Gastroesophageal sphincter (tissue), 4 donors: ENCODE results near the gene MRE11. TPM values are rescaled to one million over a fixed set of nuclear protein-coding genes. Genes with fewer than 3 reads are reported as not detected.
"Not testable (repeated sequence)": the region's sequence is repeated elsewhere in the genome, so short reads cannot be mapped to it uniquely, and the experiment has no call there.

ENCODE experiments used
- ATAC-seq: fragments of 150-250 bp; one replicate; pipeline ENCODE4 v1.9.1; 2016; ENCODE audit warnings: mild to moderate bottlenecking, moderate library complexity
- H3K27ac ChIP-seq, 4 donors: fragments of 200-600 bp; sonication (generic) in 3 of 4; 1 replicate in 3 of 4; 2 replicates in 1 of 4; pipeline ENCODE4 v1.5.1; 2016 to 2019
- H3K27me3 ChIP-seq: fragments of 200-600 bp; sonication (generic); one replicate; pipeline ENCODE4 v1.5.1; 2019
- H3K36me3 ChIP-seq, 2 donors: fragments of 200-600 bp; sonication (generic); one replicate each; pipeline ENCODE4 v1.5.1; 2019; ENCODE audit warnings: control low read depth in 1 of 2
- H3K4me1 ChIP-seq, 3 donors: fragments of 200-600 bp; sonication (generic); 1 replicate in 2 of 3; 2 replicates in 1 of 3; pipeline ENCODE4 v1.5.1; 2016 to 2019; ENCODE audit warnings: control low read depth in 2 of 3
- H3K4me3 ChIP-seq, 2 donors: fragments of 200-600 bp; sonication (generic); one replicate each; pipeline ENCODE4 v1.5.1; 2019; ENCODE audit warnings: mild to moderate bottlenecking in 1 of 2, moderate library complexity in 1 of 2
- H3K9me3 ChIP-seq, 3 donors: fragments of 200-600 bp; sonication (generic); one replicate each; pipeline ENCODE4 v1.5.1; 2017 to 2019; ENCODE audit warnings: control low read depth in 2 of 3
- EP300 ChIP-seq: sonication (generic); formaldehyde crosslinking; IDR thresholded peaks from one replicate; pipeline ENCODE4 v1.6.1; 2017; ENCODE audit warnings: antibody characterized with exemption, mild to moderate bottlenecking
- POLR2A ChIP-seq, 2 donors: fragments of 450-650 bp; IDR thresholded peaks; one replicate each; pipeline ENCODE4 v1.6.1; 2017; ENCODE audit warnings: antibody characterized with exemption in 2 of 2, mild to moderate bottlenecking in 2 of 2, moderate library complexity in 1 of 2
- POLR2AphosphoS5 ChIP-seq: sonication (generic); formaldehyde crosslinking; IDR thresholded peaks from one replicate; pipeline ENCODE4 v1.6.1; 2017; ENCODE audit warnings: antibody characterized with exemption
- WGBS, 2 donors: methylation state at CpG; one replicate each; pipeline ENCODE4 v1.1.5; 2018; ENCODE audit warnings: low coverage in 1 of 2; 5-methylcytosine and 5-hydroxymethylcytosine counted together
- total RNA-seq, 4 donors: library from RNA; depleted of rRNA; stranded (reverse); fragments of >200 nt; gene quantifications; one replicate each; pipeline ENCODE4 v1.1.0, GENCODE V29; 2016
- TF ChIP-seq, protein P1 (sequence below), 4 experiments: fragments of 200-600 bp in 2 of 4; fragments of 450-650 bp in 2 of 4; sonication (generic) in 1 of 4; IDR thresholded peaks; one replicate each; pipeline ENCODE4 v1.5.1; 2017 to 2019; ENCODE audit warnings: antibody characterized with exemption in 4 of 4, mild to moderate bottlenecking in 2 of 4, moderate library complexity in 2 of 4

Gene MRE11
- total RNA-seq, 4 donors from 2014 or later: 13.8 to 15.9 (median 14.5) TPM

DNA sequence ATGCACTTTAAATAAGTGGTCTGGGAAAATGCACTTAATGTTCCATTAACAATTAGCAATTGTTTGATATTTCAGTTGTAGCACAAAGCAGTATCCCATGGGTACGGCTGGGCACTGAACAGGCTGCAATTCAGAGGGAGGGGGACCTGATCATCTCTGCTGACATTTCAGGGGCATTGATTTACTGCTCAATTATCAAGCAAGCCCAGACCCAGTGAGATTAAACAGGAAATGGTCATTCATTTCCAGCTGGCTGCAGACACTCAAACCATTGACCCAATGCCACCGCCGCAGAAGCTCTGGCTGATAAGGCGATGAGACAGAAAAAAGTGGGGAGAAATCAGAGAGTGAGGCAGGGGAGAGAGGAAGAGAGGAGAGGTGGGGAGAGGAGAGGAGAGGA is 93.6 kb downstream of the MRE11 start:
- peaks cover 59% of the 10 kb centered on the region for H3K27me3 ChIP-seq
- ATAC-seq: no peak

DNA sequence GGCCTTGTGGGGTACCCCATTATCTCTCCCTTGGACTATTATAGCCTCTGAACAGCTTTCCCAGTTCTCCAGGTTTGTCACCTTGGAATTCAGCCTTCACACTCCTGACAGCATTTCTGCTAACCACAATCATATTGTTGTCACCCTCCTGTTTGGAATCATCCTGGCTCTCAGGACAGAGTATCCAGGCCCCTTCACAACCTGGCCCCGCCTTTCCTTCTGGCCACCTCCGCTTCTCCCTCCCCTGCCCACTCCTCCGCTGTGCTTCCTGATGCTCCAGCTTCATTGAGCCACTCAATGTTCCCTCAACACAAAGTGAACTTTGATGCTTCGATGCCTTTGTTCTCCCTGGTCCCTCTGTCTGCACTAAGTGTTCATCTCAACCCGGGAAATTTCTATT is 95.5 kb downstream of the MRE11 start:
- ATAC-seq: no peak
- Histone ChIP-seq H3K4me1 (peaks cover 0 to 14% (median 0%) of the 10 kb centered on the region in 3 donors), H3K27ac (no peak overlapping the region), H3K4me3 (no peak overlapping the region), H3K27me3 (peaks cover 49% of the 10 kb centered on the region), H3K9me3 (no peaks in the 10 kb centered on the region), H3K36me3 (no peaks in the 10 kb centered on the region)
- TF ChIP-seq POLR2A (IDR thresholded peaks at IDR 0.05) (no peak), POLR2AphosphoS5 (no peak), EP300 (no peak)
- TF ChIP-seq, protein P1, sequence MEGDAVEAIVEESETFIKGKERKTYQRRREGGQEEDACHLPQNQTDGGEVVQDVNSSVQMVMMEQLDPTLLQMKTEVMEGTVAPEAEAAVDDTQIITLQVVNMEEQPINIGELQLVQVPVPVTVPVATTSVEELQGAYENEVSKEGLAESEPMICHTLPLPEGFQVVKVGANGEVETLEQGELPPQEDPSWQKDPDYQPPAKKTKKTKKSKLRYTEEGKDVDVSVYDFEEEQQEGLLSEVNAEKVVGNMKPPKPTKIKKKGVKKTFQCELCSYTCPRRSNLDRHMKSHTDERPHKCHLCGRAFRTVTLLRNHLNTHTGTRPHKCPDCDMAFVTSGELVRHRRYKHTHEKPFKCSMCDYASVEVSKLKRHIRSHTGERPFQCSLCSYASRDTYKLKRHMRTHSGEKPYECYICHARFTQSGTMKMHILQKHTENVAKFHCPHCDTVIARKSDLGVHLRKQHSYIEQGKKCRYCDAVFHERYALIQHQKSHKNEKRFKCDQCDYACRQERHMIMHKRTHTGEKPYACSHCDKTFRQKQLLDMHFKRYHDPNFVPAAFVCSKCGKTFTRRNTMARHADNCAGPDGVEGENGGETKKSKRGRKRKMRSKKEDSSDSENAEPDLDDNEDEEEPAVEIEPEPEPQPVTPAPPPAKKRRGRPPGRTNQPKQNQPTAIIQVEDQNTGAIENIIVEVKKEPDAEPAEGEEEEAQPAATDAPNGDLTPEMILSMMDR (IDR thresholded peaks at IDR 0.05): no peak
- WGBS, 2 donors: 80% methylated on average over 2 to 5 of the region's 5 CpGs

More for the DNA sequence above, 93.6 kb downstream of the MRE11 start:
- Histone ChIP-seq H3K9me3 (no peaks in the 10 kb centered on the region), H3K36me3 (no peaks in the 10 kb centered on the region), H3K4me1 (peaks cover 0 to 14% (median 0%) of the 10 kb centered on the region in 3 donors), H3K27ac (no peak overlapping the region), H3K4me3 (no peak overlapping the region)
- TF ChIP-seq, protein P1 (IDR thresholded peaks at IDR 0.05): no peak
- TF ChIP-seq POLR2AphosphoS5: no peak
- no peak for TF ChIP-seq POLR2A (IDR thresholded peaks at IDR 0.05)
- TF ChIP-seq EP300: no peak
- 30 to 33% methylated on average over 4 of the region's 4 CpGs for WGBS, 2 donors

DNA sequence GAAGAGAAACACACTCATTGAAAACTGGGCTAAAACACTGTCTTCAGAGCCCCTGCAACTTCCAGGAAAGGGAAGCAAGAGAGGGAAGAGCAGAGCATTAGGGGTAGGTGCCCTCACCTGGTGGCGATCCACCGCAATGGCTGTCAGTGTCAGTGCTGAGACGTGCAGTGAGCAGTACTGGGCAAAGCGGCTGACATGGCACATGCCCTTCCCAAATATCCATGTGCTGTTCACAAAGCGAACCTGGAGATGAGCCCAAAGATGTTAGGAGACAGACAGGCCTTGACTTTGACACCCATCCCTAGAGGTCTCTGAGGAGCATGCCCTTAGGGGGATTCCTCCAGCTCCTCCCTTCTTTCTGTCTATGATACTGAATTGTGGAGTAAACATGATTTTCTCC is 97.4 kb downstream of the MRE11 start:
- Histone ChIP-seq H3K27me3 (peaks cover 31% of the 10 kb centered on the region), H3K4me1 (peaks cover 0 to 8% (median 0%) of the 10 kb centered on the region in 3 donors), H3K9me3 (no peaks in the 10 kb centered on the region), H3K4me3 (no peak overlapping the region), H3K36me3 (no peaks in the 10 kb centered on the region), H3K27ac (no peak overlapping the region)
- ATAC-seq: no peak
- TF ChIP-seq POLR2A (IDR thresholded peaks at IDR 0.05): no peak
- WGBS, 2 donors: 85 to 90% methylated on average over 4 to 5 of the region's 5 CpGs

DNA sequence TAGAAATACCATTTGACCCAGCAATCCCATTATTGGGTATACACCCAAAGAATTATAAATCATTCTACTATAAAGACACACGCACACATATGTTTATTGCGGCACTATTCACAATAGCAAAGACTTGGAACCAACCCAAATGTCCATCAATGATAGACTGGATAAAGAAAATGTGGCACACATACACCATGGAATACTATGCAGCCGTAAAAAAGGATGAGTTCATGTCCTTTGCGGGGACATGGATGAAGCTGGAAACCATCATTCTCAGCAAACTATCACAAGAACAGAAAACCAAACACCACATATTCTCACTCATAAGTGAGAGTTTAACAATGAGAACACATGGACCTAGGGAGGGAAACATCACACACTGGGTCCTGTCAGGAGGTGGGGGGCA is 101.7 kb downstream of the MRE11 start:
- H3K9me3 ChIP-seq, H3K27me3 ChIP-seq, H3K27ac ChIP-seq, H3K4me3 ChIP-seq, ATAC-seq, H3K36me3 ChIP-seq, H3K4me1 ChIP-seq: not testable (repeated sequence)
- WGBS, 2 donors: 76 to 85% methylated on average over 4 of the region's 4 CpGs

DNA sequence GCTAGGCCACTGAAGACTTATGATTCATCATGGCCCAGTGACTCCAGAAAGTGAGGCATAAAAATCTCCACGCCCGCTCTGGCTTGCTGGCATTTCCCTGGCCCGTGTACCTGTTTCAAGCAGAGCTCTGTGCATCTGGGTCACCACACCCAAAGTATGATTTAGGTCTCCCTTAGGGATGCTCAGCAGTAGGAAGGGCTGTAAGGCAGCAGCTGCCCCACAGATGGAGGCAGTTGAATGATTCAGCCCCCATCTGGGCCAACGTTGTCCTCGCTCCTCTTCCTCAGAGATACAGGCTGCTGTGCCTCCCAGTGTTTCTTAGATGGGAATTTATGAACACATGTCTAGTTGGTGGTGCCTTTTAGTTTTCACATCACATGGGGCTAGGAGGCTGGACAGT is 114.0 kb downstream of the MRE11 start:
- H3K9me3 ChIP-seq: no peaks in the 10 kb centered on the region
- no peak for ATAC-seq
- H3K4me3 ChIP-seq: no peak overlapping the region
- no peaks in the 10 kb centered on the region for H3K4me1 ChIP-seq
- H3K27me3 ChIP-seq: no peaks in the 10 kb centered on the region
- 80 to 96% methylated on average over 3 to 5 of the region's 5 CpGs for WGBS, 2 donors
- TF ChIP-seq, protein P1 (IDR thresholded peaks at IDR 0.05): no peak
- TF ChIP-seq POLR2AphosphoS5 (no peak), POLR2A (IDR thresholded peaks at IDR 0.05) (no peak), EP300 (no peak)
- H3K36me3 ChIP-seq: no peaks in the 10 kb centered on the region
- no peak overlapping the region for H3K27ac ChIP-seq

DNA sequence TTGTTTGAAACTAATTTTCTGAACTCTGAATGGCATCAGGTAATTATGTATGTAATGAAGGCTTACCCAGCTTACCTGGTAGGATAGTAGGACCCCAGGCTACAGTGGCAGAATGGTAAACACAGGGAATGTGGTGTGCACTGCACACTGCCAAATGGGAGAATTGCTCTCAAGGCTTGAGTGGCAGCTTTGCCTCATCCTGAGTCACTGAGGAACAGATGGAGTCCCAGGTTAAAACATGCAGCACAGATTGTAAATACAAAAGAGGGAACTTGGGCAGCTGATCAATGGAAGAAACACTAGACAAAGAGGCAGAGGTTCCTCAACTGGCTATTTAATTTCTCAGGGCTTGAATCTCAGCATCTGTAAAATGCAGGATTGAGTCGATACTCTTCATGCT is 116.8 kb downstream of the MRE11 start:
- Histone ChIP-seq H3K4me1 (no peaks in the 10 kb centered on the region), H3K4me3 (no peak overlapping the region), H3K27ac (no peak overlapping the region), H3K27me3 (no peaks in the 10 kb centered on the region), H3K9me3 (no peaks in the 10 kb centered on the region), H3K36me3 (no peaks in the 10 kb centered on the region)
- TF ChIP-seq, protein P1 (IDR thresholded peaks at IDR 0.05): no peak
- TF ChIP-seq POLR2A (IDR thresholded peaks at IDR 0.05) (no peak), POLR2AphosphoS5 (no peak), EP300 (no peak)
- WGBS, 2 donors: 80 to 100% methylated on average over 1 of the region's 1 CpG
- no peak for ATAC-seq

DNA sequence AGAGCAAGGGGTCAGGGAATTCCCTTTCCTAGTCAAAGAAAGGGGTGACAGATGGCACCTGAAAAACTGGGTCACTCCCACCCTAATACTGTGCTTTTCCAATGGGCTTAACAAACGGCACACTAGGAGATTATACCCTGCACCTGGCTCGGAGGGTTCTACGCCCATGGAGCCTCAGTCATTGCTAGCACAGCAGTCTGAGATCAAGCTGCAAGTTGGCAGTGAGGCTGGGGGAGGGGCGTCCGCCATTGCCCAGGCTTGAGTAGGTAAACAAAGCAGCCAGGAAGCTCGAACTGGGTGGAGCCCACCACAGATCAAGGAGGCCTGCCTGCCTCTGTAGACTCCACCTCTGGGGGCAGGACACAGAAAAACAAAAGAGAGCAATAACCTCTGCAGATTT is 123.1 kb downstream of the MRE11 start:
- not testable (repeated sequence) for H3K4me3 ChIP-seq, H3K27ac ChIP-seq, H3K4me1 ChIP-seq, ATAC-seq, H3K36me3 ChIP-seq, H3K9me3 ChIP-seq, H3K27me3 ChIP-seq
- no CpG with 5 or more reads among the region's 6 CpGs for WGBS, 2 donors
